ENCODE data around the gene POLD4.

DNA sequence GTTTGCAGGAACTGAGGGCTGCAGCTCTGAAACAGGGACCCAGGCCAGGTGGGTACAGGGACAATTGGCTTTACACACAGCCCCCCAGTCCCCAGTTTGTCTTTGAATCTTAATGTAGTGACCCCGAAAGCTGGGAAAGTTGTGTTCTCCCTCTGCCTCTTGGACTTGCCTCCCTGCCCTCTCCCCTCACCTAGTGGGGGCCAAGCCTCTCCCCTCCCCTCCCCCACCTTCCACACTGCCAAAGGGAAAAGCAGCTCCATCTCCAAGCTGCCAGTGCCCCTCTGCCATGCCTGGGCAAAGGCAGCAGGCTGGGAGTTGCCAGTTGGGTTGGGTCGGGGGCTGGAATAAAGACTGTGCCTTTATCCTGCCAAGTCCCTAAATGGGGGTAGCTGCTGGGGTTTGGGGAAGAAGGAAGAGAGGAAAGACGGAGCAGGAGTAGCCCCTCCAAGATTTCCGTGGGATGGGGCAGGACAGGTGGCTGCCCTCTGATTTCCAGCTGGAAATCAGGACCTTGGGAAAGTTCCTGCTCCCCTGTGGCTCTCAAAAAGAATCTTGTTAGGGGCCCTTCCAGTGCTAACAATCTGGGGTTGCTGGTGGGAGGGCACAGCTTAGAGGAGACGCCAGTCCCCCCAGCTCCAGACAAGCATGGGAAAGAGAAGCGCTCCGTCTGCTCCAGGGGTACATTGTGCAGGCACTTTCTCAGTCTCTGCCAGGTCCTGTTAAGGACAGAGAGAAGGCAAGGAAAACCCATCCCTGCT lies 22.9 kb upstream of the POLD4 start:
- TF ChIP-seq, protein P1, sequence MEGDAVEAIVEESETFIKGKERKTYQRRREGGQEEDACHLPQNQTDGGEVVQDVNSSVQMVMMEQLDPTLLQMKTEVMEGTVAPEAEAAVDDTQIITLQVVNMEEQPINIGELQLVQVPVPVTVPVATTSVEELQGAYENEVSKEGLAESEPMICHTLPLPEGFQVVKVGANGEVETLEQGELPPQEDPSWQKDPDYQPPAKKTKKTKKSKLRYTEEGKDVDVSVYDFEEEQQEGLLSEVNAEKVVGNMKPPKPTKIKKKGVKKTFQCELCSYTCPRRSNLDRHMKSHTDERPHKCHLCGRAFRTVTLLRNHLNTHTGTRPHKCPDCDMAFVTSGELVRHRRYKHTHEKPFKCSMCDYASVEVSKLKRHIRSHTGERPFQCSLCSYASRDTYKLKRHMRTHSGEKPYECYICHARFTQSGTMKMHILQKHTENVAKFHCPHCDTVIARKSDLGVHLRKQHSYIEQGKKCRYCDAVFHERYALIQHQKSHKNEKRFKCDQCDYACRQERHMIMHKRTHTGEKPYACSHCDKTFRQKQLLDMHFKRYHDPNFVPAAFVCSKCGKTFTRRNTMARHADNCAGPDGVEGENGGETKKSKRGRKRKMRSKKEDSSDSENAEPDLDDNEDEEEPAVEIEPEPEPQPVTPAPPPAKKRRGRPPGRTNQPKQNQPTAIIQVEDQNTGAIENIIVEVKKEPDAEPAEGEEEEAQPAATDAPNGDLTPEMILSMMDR (IDR thresholded peaks at IDR 0.05; ENCODE audit: low read depth, low read length, missing input control) = no peak
- TF ChIP-seq, protein P2, sequence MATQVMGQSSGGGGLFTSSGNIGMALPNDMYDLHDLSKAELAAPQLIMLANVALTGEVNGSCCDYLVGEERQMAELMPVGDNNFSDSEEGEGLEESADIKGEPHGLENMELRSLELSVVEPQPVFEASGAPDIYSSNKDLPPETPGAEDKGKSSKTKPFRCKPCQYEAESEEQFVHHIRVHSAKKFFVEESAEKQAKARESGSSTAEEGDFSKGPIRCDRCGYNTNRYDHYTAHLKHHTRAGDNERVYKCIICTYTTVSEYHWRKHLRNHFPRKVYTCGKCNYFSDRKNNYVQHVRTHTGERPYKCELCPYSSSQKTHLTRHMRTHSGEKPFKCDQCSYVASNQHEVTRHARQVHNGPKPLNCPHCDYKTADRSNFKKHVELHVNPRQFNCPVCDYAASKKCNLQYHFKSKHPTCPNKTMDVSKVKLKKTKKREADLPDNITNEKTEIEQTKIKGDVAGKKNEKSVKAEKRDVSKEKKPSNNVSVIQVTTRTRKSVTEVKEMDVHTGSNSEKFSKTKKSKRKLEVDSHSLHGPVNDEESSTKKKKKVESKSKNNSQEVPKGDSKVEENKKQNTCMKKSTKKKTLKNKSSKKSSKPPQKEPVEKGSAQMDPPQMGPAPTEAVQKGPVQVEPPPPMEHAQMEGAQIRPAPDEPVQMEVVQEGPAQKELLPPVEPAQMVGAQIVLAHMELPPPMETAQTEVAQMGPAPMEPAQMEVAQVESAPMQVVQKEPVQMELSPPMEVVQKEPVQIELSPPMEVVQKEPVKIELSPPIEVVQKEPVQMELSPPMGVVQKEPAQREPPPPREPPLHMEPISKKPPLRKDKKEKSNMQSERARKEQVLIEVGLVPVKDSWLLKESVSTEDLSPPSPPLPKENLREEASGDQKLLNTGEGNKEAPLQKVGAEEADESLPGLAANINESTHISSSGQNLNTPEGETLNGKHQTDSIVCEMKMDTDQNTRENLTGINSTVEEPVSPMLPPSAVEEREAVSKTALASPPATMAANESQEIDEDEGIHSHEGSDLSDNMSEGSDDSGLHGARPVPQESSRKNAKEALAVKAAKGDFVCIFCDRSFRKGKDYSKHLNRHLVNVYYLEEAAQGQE (IDR thresholded peaks at IDR 0.05) = no peak
- TF ChIP-seq RAD21 (IDR thresholded peaks at IDR 0.05) = no peak
